Medulla oblongata (tissue), 1 donor: ENCODE data around the gene IL13RA1.
"Not testable (repeated sequence)": the region's sequence is repeated elsewhere in the genome, so short reads cannot be mapped to it uniquely, and the experiment has no call there.

ENCODE experiments used
- DNase-seq: peaks from one replicate; pipeline ENCODE4 v3.0.0-alpha.2; 2015; ENCODE audit errors: extremely low spot score

IL13RA1 gene

GRCh38 chrX:118780509-118780908, 53.1 kb downstream of the IL13RA1 start:
- DNase-seq = no peak

GRCh38 chrX:118780911-118781310, 53.5 kb downstream of the IL13RA1 start:
- no peak for DNase-seq

GRCh38 chrX:118795528-118796280, 68.3 kb downstream of the IL13RA1 start:
- no peak for DNase-seq

- DNase-seq = peak; percentile 43
Observed at GRCh38 chrX:118802857-118803256, 75.5 kb downstream of the IL13RA1 start.

GRCh38 chrX:118807151-118808017, 80.0 kb downstream of the IL13RA1 start:
- peak; percentile 70 for DNase-seq

GRCh38 chrX:118817257-118817656, 89.9 kb downstream of the IL13RA1 start:
- not testable (repeated sequence) for DNase-seq

- peak; percentile 52 for DNase-seq
Observed at GRCh38 chrX:118823263-118824172, 96.1 kb downstream of the IL13RA1 start, which contains the start of gene ZCCHC12. ZCCHC12 (plus strand) TSS chrX:118823824; CDS start chrX:118825245, 1,421 bp downstream.

GRCh38 chrX:118824173-118824730, 96.8 kb downstream of the IL13RA1 start:
- DNase-seq = no peak

GRCh38 chrX:118825227-118825626, 97.8 kb downstream of the IL13RA1 start:
- DNase-seq = peak; percentile 7

GRCh38 chrX:118839334-118839958, 112.0 kb downstream of the IL13RA1 start:
- DNase-seq = peak; percentile 86
